HEK293T (cell line): ENCODE measurements around the gene RARS2.

ENCODE experiments used
- ARNT ChIP-seq: fragments of 450-650 bp; IDR thresholded peaks from 2 replicates; pipeline ENCODE4 v1.6.1; 2017; ENCODE audit warnings: mild to moderate bottlenecking
- BHLHE40 ChIP-seq: fragments of 450-650 bp; IDR thresholded peaks from 2 replicates; pipeline ENCODE4 v1.6.1; 2016; ENCODE audit warnings: mild to moderate bottlenecking, moderate library complexity, borderline replicate concordance
- FOXK2 ChIP-seq: fragments of 450-650 bp; IDR thresholded peaks from 2 replicates; pipeline ENCODE4 v1.6.1; 2016; ENCODE audit warnings: mild to moderate bottlenecking
- FOXM1 ChIP-seq: fragments of 450-650 bp; IDR thresholded peaks from 2 replicates; pipeline ENCODE4 v1.6.1; 2017; ENCODE audit warnings: mild to moderate bottlenecking, borderline replicate concordance
- HDGF ChIP-seq: fragments of 450-650 bp; IDR thresholded peaks from 2 replicates; pipeline ENCODE4 v1.6.1; 2017; ENCODE audit warnings: antibody characterized with exemption, borderline replicate concordance
- LEF1 ChIP-seq: fragments of 450-650 bp; IDR thresholded peaks from 2 replicates; pipeline ENCODE4 v1.6.1; 2017; ENCODE audit warnings: mild to moderate bottlenecking, borderline replicate concordance
- NFRKB ChIP-seq: fragments of 450-650 bp; IDR thresholded peaks from 2 replicates; pipeline ENCODE4 v1.6.1; 2016; ENCODE audit warnings: mild to moderate bottlenecking, moderate library complexity
- SP1 ChIP-seq: fragments of 450-650 bp; IDR thresholded peaks from 2 replicates; pipeline ENCODE4 v1.6.1; 2017
- SUZ12 ChIP-seq: fragments of 450-650 bp; IDR thresholded peaks from 2 replicates; pipeline ENCODE4 v1.6.1; 2016; ENCODE audit warnings: mild to moderate bottlenecking
- TARDBP ChIP-seq: fragments of 450-650 bp; IDR thresholded peaks from 2 replicates; pipeline ENCODE4 v1.6.1; 2016
- ZNF384 ChIP-seq: fragments of 450-650 bp; IDR thresholded peaks from 2 replicates; pipeline ENCODE4 v1.6.1; 2016
- TF ChIP-seq, protein P1 (sequence below): fragments of 450-650 bp; IDR thresholded peaks from 2 replicates; pipeline ENCODE4 v1.6.1; 2016

- TF ChIP-seq, protein P1, sequence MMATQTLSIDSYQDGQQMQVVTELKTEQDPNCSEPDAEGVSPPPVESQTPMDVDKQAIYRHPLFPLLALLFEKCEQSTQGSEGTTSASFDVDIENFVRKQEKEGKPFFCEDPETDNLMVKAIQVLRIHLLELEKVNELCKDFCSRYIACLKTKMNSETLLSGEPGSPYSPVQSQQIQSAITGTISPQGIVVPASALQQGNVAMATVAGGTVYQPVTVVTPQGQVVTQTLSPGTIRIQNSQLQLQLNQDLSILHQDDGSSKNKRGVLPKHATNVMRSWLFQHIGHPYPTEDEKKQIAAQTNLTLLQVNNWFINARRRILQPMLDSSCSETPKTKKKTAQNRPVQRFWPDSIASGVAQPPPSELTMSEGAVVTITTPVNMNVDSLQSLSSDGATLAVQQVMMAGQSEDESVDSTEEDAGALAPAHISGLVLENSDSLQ = no peak
- no peak for TF ChIP-seq ZNF384
- TF ChIP-seq BHLHE40 = no peak
- TF ChIP-seq NFRKB = no peak
- TF ChIP-seq SUZ12 = no peak
- no peak for TF ChIP-seq FOXM1
- TF ChIP-seq SP1 = no peak
- TF ChIP-seq FOXK2 = no peak
- TF ChIP-seq ARNT = no peak
- no peak for TF ChIP-seq TARDBP
- no peak for TF ChIP-seq HDGF
- TF ChIP-seq LEF1 = no peak
Observed at GRCh38 chr6:87482366-87482765, 107.4 kb downstream of the RARS2 start.
